HG02623 (cell line): ENCODE data around the gene TAF13.

ENCODE experiments used
- ATAC-seq: cut with Tn5 transposase; IDR thresholded peaks from one replicate; pipeline ENCODE4 v1.9.1; 2021; ENCODE audit warnings: moderate library complexity; ENCODE audit not compliant: unreplicated experiment

The TAF13 gene, protein sequence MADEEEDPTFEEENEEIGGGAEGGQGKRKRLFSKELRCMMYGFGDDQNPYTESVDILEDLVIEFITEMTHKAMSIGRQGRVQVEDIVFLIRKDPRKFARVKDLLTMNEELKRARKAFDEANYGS

DNA sequence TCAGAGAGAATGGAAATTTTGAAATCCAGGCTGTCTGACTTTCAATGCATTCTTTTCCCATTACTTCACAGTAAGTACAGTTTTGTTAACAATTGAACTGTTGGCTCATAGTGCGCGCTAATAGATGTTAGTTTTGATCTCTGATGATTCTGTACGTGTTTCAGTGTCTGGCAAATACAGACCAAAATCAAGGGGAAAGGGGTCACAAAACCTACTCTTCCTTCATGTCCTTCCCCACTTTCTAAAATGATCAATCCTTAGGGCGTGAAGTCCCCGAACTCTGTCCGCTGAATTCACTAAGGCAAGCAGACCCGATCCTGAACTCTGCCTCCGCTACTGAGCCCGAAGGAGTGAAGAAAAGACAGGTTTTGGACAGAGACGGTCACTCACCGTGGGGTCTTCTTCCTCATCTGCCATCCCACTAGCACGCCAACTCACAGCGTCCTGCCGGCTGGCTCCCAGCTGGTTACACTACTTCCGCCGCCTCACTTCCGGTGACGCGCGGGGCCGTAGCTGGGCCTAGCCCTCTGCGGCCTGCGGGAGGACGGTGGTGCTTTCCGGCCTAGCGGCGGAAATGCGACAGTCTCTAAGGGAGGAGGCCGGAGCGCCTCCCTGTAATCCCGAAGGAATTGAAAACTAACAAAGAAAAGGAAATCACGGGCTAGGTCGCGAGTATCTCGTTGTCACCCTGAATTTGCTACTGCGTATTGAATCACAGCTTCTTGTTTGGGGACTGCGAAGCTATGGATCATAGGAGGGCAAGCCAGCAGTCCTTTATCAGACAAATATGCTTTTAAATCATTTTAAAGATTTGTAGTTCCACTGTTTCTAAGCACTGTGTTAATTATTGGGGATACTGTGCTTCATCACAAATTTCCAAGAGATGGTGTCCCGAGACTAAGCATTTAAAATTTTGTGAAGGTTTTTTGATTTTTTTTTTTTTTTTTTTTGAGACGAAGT is at the start of gene TAF13:
Gene TAF13, minus strand, starts transcription at position 473 of the 960 bp plus-strand sequence. Its CDS starts 56 bp downstream, at position 417.
- ATAC-seq, result peak; percentile 99

DNA sequence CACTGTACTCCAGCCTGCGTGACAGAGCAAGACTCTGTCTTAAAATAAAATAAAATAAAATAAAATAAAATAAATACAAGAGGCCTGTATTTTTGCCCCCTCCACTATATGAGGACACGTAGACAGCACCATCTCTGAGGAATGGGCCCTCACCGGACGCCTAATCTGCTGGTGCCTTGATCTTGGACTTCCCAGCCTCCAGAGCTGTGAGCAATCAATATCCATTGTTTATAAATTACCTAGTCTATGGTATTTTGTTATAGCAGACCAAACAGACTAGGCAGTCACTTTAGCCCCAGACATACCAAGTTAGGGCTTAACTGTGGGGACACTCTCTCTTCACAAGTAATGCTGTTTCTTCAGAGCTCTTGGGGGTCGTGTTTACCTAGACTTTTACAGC is 44.6 kb upstream of the TAF13 start:
- ATAC-seq, result no peak

DNA sequence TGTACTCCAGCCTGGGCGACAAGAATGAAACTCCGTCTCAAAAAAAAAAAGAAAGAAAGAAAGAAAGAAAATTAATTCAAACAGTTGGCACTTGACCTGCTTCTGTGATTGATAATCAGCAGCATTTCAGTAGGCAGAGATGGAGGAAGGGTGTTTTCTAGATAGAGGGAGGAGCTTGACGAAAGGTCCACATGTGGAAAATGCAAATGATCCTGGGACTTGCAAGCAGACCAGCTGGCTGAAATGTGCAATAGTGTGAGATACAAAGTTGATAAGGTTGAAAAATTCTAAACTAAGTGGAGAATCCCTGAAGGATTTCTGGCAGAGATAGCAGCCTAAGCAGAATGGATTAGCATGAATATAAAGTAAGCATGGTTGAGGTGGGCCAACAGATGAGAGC is 42.3 kb upstream of the TAF13 start:
- ATAC-seq, result no peak

DNA sequence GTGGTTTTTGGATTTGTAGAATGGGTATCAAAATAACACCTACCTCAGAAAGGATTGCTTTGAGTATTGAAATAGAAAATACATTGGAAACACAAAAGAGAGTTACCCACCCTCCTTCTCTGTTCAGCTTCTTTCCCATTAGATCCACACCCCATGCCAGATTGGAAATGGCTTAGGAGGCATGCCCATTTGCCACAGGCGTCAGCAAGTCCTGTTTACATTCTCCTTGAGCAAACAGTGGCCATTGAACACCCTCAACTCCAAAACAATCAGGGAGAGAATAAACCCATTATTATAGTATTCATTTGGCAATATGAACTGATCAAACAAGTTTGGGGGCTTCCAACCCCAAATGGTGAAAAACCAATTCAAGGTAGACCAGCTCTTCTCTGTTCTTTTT is 40.5 kb upstream of the TAF13 start:
- no peak for ATAC-seq

DNA sequence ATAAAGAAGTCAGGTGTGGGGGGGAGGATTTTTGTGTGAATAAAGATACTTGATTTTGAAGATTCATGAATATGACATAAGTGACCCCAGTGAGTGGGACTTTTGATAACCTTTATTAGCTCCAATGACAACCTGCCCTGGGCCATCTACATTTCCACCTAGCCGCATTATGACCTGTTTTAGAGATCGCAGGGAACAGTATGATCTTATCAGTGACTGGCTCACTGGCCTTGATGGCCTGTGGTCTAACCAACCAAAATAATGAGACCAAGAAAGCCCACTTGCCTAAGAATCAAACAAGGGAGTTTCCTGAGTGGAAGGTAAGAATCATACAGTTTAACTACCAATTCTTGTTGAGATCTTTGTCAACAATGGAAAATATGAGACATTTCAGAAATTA is 39.9 kb upstream of the TAF13 start:
- no peak for ATAC-seq

DNA sequence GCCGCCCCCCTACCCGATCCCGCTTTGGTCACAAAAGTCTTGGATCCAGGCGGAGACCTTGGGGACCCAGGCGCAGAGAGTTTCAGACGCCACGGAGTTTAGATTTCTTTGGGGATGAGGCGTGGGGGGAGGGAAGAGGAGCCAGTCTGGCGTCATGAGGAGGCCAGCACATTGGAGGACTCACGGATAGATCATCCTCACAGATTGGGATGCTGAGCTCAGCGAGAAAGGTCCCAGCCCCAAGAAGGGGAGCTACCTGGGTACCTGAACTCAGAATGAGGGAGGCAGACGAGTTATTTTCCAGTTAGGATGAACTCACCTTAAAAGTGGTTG is 38.5 kb upstream of the TAF13 start:
- no peak for ATAC-seq

DNA sequence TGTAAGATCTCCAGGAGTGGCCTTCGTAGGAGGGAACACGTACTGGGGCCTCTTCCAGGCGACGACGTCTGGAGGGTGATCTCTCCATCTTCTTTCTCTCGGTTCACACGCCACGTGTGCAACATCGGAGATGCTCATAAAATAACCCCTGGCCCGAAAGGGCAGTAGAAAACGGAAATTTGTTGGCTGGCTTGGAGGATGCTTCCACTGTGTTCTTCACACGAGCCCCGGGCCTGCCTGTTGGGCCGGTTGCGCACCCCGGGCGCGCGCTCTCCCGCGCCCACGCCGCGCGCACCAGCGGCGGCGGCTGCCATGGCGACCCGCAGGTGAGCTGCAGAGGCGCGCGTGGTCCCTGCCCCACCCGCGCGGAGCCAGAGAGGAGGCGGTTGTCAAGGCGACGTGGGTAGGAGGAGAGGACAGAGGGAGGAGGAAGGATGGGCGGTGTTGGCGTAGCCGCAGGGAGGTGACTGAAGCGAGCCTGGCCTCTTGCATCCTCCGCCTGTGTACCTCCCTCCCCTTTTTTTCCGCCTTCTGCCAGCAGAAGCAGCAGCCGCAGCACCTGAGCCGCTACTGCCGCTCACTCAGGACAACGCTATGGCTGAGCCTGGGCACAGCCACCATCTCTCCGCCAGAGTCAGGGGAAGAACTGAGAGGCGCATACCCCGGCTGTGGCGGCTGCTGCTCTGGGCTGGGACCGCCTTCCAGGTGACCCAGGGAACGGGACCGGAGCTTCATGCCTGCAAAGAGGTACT is 38.0 kb upstream of the TAF13 start, which contains the start of gene ELAPOR1:
Gene ELAPOR1, plus strand, starts transcription at position 526 of the 752 bp plus-strand sequence. Its CDS starts 69 bp downstream, at position 595.
- ATAC-seq, result peak; percentile 51

DNA sequence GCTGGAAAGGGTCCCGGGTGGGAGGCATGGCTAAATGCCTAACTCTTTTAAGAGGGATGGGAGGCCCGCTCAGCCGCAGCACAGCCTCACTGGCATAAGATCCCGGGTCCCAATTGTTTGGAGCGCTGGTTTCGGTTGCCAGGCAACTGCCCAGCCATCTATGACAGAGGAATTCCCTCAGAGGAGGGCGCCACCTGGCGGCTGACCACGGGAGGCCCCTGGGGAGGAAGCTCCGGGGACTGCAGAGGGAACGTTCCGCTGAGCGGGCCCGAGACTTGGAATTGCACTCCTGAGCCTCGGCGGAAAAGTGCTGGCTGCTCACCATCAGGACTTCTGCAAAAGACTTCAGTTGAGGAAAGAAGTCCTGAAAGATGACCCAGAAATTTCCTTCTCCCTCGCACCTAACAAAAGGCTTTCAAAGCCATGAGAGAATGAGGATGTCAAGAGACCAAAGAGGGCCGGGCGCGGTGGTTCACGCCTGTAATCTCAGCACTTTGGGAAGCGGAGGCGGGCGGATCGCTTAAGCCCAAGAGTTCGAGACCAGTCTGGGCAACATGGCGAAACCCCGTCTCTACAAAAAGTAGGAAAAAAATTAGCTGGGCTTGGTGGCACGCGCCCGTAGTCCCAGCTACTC is 37.0 kb upstream of the TAF13 start:
- ATAC-seq, result peak; percentile 51

DNA sequence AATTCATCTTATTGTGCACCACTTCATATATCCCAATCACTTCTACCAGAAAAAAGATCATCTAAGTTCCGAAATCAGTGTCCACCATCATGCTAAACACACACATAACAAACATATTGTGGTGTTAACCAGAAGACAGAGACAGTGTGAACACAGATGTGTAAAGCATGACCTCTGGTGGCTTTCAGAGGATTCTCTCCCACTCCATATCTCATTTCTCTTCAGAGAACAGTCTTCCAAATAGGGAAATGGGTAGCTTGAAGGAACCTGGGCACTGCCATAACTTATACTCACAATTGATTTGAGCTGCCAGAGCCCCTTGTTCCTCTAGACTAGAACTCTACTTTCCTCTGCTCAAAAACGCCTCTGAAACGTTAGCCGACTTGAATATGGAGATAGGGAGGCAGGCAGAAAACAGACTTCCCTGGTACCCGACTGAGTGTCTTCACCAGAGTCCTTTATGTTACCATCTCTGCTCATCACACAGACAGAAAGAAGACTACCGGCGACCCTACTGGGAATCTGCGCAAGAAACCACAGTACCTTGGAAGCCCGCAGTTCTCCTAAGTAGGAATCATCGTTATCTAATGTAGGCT is 36.4 kb upstream of the TAF13 start:
- ATAC-seq, result peak; percentile 9

DNA sequence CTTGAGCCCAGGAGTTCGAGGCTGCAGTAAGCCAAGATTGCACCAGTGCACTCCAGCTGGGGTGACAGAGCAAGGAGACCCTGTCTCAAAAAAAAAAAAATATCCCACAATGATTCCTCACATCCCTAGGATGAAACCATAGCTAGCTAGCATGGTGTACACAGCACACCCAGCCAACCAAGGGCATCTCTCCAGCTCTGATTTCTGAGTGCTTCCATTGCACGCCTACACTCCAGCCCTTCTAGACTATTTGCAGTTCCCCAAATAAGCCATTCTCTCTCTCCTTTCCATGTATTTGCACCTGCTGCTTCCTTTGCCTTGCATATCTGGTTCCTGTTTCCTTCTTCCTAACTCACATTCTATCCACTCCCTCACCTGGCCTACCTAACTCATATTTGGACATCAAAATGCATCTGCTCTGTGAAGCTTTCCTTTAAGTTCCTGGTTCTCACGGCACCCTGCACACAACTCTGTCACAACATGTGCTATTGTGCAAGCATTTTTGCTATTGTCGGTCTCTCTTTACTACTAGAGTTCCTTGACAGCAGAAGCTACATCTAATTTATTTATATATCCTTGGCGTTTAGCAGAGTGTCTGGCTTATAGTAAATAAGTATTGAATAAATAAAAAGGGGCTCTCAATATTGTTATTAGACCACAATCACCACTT is 35.7 kb upstream of the TAF13 start:
- ATAC-seq, result no peak

DNA sequence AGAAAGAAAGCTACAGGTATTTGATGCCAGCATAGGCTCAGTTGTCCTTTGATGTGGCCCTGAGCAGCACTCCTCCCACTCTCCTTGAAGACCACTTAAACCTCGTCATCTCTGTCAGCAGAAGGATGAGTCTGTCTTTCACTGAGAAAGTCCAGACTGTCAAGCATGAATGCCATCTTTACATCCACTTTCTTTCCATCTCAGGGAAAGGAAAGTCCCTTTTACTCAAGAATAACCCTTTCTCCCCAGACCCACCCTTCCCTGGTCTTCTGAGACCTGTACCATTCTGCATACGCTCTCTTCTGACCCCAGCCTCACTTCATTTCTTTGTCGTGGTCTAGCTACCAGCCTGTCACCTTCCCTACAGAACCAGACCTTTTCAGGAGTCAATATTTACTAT is 34.1 kb upstream of the TAF13 start:
- ATAC-seq, result no peak

DNA sequence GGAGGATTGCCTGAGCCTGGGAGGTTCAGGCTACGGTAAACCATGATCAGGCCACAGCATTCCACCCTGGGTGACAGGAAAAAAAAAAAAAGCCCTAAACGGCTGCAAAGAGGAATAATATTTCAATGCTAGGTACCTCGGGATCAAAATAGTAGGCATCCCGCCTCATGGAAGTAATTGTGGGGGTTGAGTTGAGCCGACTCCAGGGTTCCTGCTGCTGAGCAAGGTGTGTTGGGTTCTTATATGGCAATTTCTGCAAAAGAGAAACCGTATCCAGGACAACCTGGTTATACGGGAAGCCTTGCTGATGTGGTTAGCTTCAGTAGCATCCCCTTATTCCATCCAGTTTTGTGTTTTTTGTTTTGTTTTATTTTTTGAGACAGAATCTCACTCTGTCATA is 32.0 kb upstream of the TAF13 start:
- no peak for ATAC-seq

DNA sequence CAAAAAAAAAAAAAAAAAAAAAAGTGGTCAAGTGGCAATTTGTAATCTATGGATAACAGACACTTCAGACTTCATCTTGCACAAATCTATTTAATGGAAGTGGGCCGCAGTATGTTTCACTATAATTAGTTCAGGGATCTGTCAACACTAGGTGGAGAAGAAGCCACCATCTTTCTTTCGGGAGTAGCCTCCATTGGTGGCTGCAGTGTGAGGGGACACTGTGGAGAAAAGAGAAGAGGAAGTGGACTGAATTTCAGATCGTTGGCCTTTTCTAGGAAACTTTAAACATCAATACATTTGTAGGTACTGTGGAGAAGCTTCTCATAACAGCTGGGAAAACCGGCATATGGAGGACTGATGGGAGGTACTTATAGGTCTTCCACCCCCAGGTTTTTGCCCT is 30.1 kb upstream of the TAF13 start:
- no peak for ATAC-seq

DNA sequence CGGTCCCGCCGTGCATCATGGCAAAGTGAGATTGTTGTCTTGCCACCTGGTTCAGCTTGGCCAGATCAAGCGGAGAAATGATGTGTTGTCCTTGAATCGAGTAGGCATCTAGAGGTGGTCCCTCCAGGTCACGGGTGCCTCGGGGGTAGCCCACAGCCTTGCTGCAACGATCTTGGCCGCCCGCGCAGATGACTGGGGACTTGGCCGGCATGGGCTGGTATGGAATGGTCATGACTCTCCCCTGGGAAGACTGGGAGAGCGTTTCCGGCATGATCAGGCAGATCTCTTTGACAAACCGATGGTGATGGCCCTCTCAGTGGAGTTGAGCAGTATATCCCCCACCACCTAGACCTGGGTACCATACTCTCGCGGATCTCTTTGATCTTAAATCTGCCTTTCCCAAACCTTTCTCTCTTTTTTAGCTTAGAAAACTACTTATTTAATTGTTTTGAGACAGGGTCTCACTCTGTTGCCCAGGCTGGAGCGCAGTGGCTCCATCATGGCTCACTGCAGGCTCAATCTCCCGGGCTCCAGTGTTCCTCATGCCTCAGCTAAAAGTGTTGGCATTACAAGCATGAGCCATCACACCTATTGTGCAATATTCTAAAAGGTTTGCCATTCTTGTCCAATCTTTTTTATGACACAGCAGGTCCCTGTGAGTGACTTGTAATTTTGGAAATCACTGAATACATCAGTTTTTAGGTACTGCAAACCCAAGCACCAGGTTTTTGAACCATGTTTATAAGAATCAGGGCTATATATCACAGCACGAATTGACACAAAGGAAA is 28.8 kb upstream of the TAF13 start:
- no peak for ATAC-seq

DNA sequence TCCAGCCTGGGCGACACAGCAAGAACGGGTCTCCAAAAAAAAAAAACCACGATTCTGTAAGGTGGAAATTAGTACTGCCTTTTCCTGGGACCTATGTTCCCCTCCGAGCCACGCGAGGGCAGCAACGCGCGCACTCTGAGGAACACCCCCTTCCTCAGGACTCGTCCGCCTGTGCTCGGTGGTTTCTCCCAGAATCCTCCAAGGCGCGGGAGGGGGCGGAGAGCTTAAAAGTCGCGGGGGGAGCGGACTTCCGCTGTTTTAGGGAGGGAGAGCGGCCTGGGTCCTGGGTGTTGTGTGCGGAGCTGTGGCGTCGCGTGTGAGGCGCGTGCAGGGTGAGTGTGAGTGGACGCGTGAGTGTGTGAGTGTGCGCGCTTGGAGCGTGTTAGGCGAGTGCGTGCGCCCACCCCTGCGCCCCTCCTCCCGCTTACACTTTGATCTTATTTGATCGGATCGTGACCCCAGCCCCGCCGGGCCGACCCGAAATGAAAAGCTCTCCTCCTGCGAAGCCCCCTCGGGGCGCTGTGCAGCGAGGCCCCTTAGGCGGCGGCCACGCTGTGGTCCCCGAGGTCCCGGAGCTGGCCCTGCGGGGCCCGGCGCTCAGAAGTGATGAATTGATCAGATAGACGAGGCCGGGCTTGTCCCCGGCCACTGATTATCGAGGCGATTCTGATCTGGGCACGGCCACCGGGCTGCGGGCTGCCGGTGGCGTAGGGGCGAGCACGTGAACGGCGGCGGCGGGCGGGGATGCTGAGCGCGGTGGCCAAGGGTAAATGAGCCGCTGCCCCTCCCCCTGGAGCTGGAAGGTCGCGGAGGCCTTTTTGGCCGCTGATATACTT is 24.4 kb upstream of the TAF13 start:
- ATAC-seq, result peak; percentile 83

DNA sequence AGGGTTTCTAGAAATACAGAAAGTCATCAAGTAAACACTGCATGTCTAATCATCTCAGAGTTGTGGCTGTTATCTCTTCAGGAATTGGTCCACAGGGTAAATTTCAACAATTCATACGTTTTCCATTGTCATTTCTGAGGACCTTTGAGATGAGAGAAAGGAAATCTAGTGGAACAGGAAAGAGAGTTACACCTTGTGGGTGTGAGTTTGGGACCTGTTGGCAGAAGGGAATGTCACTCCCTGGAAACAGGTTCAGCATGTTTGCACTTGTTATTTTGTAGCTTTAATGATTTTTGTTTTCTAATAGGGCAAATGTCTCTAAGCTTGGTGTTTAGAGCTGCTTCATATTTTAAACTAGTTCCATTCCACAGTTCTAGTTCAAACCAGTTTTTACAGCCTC is 20.3 kb upstream of the TAF13 start:
- no peak for ATAC-seq

DNA sequence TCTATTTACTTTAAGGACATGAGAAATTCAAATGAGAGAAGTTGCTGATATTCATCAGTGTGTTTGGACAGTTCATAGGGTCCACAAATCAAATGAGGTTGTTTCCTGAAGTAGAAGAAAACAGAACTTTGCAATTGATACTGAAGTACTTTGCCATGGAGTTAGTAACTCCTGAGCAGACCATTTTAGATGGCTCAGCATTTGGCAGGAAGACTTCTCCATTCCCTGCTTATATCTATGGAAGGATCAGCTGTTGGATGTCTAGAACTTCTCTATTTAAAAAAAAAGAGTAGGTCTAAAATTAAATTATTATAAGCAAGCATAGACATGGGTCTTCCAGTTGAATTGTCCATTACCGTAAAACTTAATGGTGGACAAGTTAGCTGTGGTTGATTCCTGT is 19.8 kb upstream of the TAF13 start:
- ATAC-seq, result no peak

DNA sequence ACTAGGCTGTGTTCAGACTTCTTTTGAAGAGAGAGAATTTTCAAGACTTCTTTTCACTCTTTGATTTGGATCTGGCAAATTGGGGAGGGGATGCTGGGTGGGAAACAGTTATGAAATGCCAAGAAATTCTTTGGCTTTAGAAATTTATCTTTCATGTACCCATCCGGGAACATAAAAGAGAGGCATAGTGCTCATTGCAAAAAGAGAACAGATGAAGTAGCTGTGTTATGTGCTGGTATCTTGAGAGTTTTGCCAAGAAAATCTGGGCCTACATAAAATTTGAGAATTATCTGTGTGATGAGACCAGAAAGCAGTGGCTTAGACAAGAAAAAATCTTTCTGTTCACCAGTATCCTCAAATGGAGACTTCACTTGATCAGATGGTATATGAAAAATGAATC is 19.1 kb upstream of the TAF13 start:
- ATAC-seq, result no peak

DNA sequence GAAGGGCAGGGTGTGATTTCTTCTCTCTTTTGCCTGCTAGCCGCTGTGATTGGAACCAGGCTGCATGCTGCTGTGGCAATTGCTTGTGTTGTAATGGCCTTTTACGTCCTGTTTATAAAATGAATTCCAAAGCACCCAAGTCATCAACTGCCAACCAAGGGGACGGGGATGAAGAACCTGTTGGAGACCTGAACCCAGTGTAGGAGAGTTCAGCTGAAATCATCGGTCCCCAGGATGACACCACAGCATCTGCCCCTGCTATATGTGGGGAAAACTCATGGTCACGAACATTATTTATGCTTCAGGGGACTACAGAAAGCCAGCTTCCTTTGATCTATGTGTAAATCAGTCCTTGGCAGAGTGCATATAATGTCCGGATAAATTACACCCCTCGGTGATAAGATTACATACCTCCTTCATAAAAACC is 18.6 kb upstream of the TAF13 start:
- no peak for ATAC-seq
